GM08714 (cell line): ENCODE data around the gene EID3.
"Not testable (repeated sequence)": the region's sequence is repeated elsewhere in the genome, so short reads cannot be mapped to it uniquely, and the experiment has no call there.

Experiments used
- H3K4me3 ChIP-seq: fragments of 200-500 bp; sonication (Bioruptor generic); 2 replicates; pipeline ENCODE4 v1.5.1; 2014; ENCODE audit warnings: mild to moderate bottlenecking, low read length, inconsistent platforms
- ZNF274 ChIP-seq: IDR thresholded peaks from 2 replicates; pipeline ENCODE4 v1.6.1; 2012; ENCODE audit warnings: mild to moderate bottlenecking, low read depth, low read length

The EID3 gene

GRCh38 chr12:104280717-104281458, 22.7 kb upstream of the EID3 start:
- TF ChIP-seq ZNF274, result no peak
- H3K4me3 ChIP-seq, result no peak overlapping the region

- TF ChIP-seq ZNF274, result no peak
Measured at GRCh38 chr12:104281636-104282035, 21.9 kb upstream of the EID3 start.

GRCh38 chr12:104282109-104282508, 21.4 kb upstream of the EID3 start:
- TF ChIP-seq ZNF274, result no peak
- H3K4me3 ChIP-seq, result no peak overlapping the region

More at GRCh38 chr12:104281636-104282035, 21.9 kb upstream of the EID3 start:
- no peak overlapping the region for H3K4me3 ChIP-seq

GRCh38 chr12:104285740-104286515, 17.6 kb upstream of the EID3 start:
- H3K4me3 ChIP-seq, result peak overlapping the region; percentile 98; the same call in 1 of the 2 replicates
- no peak for TF ChIP-seq ZNF274

- TF ChIP-seq ZNF274, result no peak
- peak overlapping the region; percentile 98 for H3K4me3 ChIP-seq
Measured at GRCh38 chr12:104286516-104287482, 16.7 kb upstream of the EID3 start.

GRCh38 chr12:104288635-104289274, 14.8 kb upstream of the EID3 start:
- H3K4me3 ChIP-seq, result peak overlapping the region; percentile 98
- no peak for TF ChIP-seq ZNF274

GRCh38 chr12:104290320-104290719, 13.2 kb upstream of the EID3 start:
- no peak overlapping the region for H3K4me3 ChIP-seq

GRCh38 chr12:104290855-104291254, 12.7 kb upstream of the EID3 start:
- TF ChIP-seq ZNF274, result no peak
- H3K4me3 ChIP-seq, result no peak overlapping the region

More at GRCh38 chr12:104290320-104290719, 13.2 kb upstream of the EID3 start:
- no peak for TF ChIP-seq ZNF274

GRCh38 chr12:104291867-104292524, 11.5 kb upstream of the EID3 start:
- TF ChIP-seq ZNF274, result no peak
- H3K4me3 ChIP-seq, result no peak overlapping the region

- H3K4me3 ChIP-seq, result no peak overlapping the region
- TF ChIP-seq ZNF274, result no peak
Measured at GRCh38 chr12:104292872-104293794, 10.4 kb upstream of the EID3 start.

- H3K4me3 ChIP-seq, result not testable (repeated sequence)
Measured at GRCh38 chr12:104294158-104294859, 9.2 kb upstream of the EID3 start.
